Nephron (organoid): ENCODE data around the gene ABCG1.

ENCODE experiments used
- H3K27ac Mint-ChIP-seq, 3 experiments: 2 replicates each; pipeline ENCODE4 v1.8.0; 2020; ENCODE audit warnings: mixed read lengths in 3 of 3, mild to moderate bottlenecking in 2 of 3, moderate library complexity in 1 of 3
- H3K27me3 Mint-ChIP-seq: 2 replicates; pipeline ENCODE4 v1.8.0; 2021; ENCODE audit warnings: low read depth, mild to moderate bottlenecking, moderate library complexity, mixed read lengths
- H3K36me3 Mint-ChIP-seq: 2 replicates; pipeline ENCODE4 v1.8.0; 2020; ENCODE audit warnings: low read depth, mixed read lengths
- H3K4me1 Mint-ChIP-seq: 2 replicates; pipeline ENCODE4 v1.8.0; 2020; ENCODE audit warnings: mixed read lengths
- H3K4me3 Mint-ChIP-seq, 3 experiments: 2 replicates each; pipeline ENCODE4 v1.8.0; 2020; ENCODE audit warnings: mild to moderate bottlenecking in 3 of 3, mixed read lengths in 3 of 3, moderate library complexity in 2 of 3
- H3K9me3 Mint-ChIP-seq: 2 replicates; pipeline ENCODE4 v1.8.0; 2020; ENCODE audit warnings: mixed read lengths
- CTCF ChIP-seq, 3 experiments: fragments of 200-600 bp; sonication (generic); IDR thresholded peaks; one replicate each; pipeline ENCODE4 v1.5.0; 2021; ENCODE audit warnings: antibody characterized with exemption in 3 of 3; ENCODE audit not compliant: unreplicated experiment in 3 of 3

Gene ABCG1

DNA sequence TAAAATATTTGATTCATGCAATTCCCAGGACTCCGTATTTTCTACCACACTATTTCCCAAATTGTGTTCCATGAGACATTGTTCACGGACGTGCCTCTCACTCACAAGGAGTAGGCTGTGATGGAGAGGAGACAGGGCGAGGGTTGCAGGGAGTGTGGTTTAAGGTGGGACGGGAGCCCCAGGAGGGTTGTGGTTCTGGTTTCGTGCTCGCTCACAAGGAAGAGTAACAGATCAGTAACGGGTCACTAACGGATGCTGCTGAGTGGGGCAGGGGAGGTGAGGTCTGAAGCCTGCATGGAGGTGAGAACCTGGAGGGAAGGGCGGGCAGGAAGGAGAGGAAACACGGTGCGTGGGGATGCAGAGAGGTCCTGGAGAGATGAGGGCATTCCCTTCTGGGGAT lies 67.5 kb downstream of the ABCG1 start:
- H3K4me3 Mint-ChIP-seq, result no peak overlapping the region
- H3K4me1 Mint-ChIP-seq, result no peaks in the 10 kb centered on the region
- TF ChIP-seq CTCF (IDR thresholded peaks at IDR 0.05; ENCODE audit: unreplicated experiment in 3 of 3), result no peak
- H3K36me3 Mint-ChIP-seq, result peaks cover 10% of the 10 kb centered on the region
- H3K27ac Mint-ChIP-seq, result no peak overlapping the region
- no peaks in the 10 kb centered on the region for H3K9me3 Mint-ChIP-seq
- peaks cover 13% of the 10 kb centered on the region for H3K27me3 Mint-ChIP-seq

GRCh38 chr21:42287193-42288083 lies 68.5 kb downstream of the ABCG1 start:
- no peaks in the 10 kb centered on the region for H3K9me3 Mint-ChIP-seq
- H3K4me3 Mint-ChIP-seq, result no peak overlapping the region

GRCh38 chr21:42288962-42289361 lies 70.0 kb downstream of the ABCG1 start:
- TF ChIP-seq CTCF (IDR thresholded peaks at IDR 0.05; ENCODE audit: unreplicated experiment in 3 of 3), result no peak
- H3K4me3 Mint-ChIP-seq, result no peak overlapping the region
- no peaks in the 10 kb centered on the region for H3K4me1 Mint-ChIP-seq
- H3K36me3 Mint-ChIP-seq, result peaks cover 10% of the 10 kb centered on the region
- peaks cover 13% of the 10 kb centered on the region for H3K27me3 Mint-ChIP-seq
- H3K27ac Mint-ChIP-seq, result no peak overlapping the region
- no peaks in the 10 kb centered on the region for H3K9me3 Mint-ChIP-seq

More at GRCh38 chr21:42287193-42288083, 68.5 kb downstream of the ABCG1 start:
- Mint-ChIP-seq H3K27me3 (peaks cover 13% of the 10 kb centered on the region), H3K36me3 (peaks cover 10% of the 10 kb centered on the region), H3K4me1 (no peaks in the 10 kb centered on the region), H3K27ac (no peak overlapping the region)
- TF ChIP-seq CTCF (IDR thresholded peaks at IDR 0.05; ENCODE audit: unreplicated experiment in 3 of 3), result no peak

- H3K9me3 Mint-ChIP-seq, result no peaks in the 10 kb centered on the region
- no peak overlapping the region for H3K4me3 Mint-ChIP-seq
- H3K4me1 Mint-ChIP-seq, result peaks cover 5% of the 10 kb centered on the region
- no peak for TF ChIP-seq CTCF (IDR thresholded peaks at IDR 0.05; ENCODE audit: unreplicated experiment in 3 of 3)
- H3K36me3 Mint-ChIP-seq, result peaks cover 10% of the 10 kb centered on the region
- H3K27me3 Mint-ChIP-seq, result peaks cover 13% of the 10 kb centered on the region
- H3K27ac Mint-ChIP-seq, result no peak overlapping the region
Observed at GRCh38 chr21:42289926-42290325, 71.0 kb downstream of the ABCG1 start.

DNA sequence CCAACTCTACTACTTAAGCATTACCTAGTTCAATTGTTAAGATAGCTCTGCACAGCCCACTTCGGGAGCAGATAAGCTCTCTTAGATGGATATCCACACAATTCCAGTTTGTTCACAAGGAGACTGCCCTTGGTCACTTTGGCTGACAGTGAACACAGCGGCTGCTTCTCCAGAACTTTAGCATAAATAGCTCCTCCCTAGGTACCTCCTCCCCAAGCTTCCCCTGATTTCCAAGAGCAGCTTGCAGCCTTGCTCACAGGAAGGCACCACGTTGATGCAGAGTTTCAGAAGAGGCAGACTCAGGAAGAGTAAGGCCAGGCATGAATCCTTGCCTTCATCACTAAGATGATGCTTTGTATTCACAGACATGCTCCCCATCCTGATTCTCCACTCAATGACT lies 71.6 kb downstream of the ABCG1 start:
- peaks cover 7% of the 10 kb centered on the region for H3K4me1 Mint-ChIP-seq
- peaks cover 10% of the 10 kb centered on the region for H3K36me3 Mint-ChIP-seq
- H3K9me3 Mint-ChIP-seq, result no peaks in the 10 kb centered on the region
- no peak overlapping the region for H3K4me3 Mint-ChIP-seq
- no peak for TF ChIP-seq CTCF (IDR thresholded peaks at IDR 0.05; ENCODE audit: unreplicated experiment in 3 of 3)
- H3K27ac Mint-ChIP-seq, result no peak overlapping the region
- H3K27me3 Mint-ChIP-seq, result peaks cover 14% of the 10 kb centered on the region
